OCI-LY3 (cell line): ENCODE results near the gene TGDS.

Experiments used
- H2AFZ ChIP-seq: fragments of 200-600, 300-600 bp; shearing (Covaris generic); 2 replicates; pipeline ENCODE4 v1.6.0; 2014; ENCODE audit warnings: antibody characterized with exemption, low read depth, low read length
- H3K27ac ChIP-seq: fragments of 200-600, 300-600 bp; sonication (generic); 2 replicates; pipeline ENCODE4 v1.5.1; 2014; ENCODE audit warnings: mild to moderate bottlenecking, low read length, moderate library complexity, mixed read lengths
- H3K27me3 ChIP-seq: fragments of 200-600, 300-600 bp; sonication (generic); 2 replicates; pipeline ENCODE4 v1.6.1; 2014; ENCODE audit warnings: low read depth, low read length, mixed read lengths
- H3K36me3 ChIP-seq: fragments of 200-600, 300-600 bp; sonication (generic); replicated peaks from 2 replicates; pipeline ENCODE3; 2014; ENCODE audit warnings: low read depth, low read length, mixed read lengths
- H3K4me1 ChIP-seq: fragments of 300-600, 200-600 bp; sonication (generic); 2 replicates; pipeline ENCODE4 v1.6.1; 2014; ENCODE audit warnings: low read length, mixed read lengths
- H3K4me2 ChIP-seq: fragments of 200-600, 300-600 bp; sonication (generic); 2 replicates; pipeline ENCODE4 v1.6.1; 2014; ENCODE audit warnings: low read length, mixed read lengths
- H3K4me3 ChIP-seq: fragments of 300-600, 200-600 bp; sonication (generic); 2 replicates; pipeline ENCODE4 v1.5.1; 2014; ENCODE audit warnings: antibody characterized with exemption, mild to moderate bottlenecking, low read length, moderate library complexity
- H3K79me2 ChIP-seq: fragments of 300-600, 200-600 bp; shearing (Covaris generic); 2 replicates; pipeline ENCODE4 v1.6.1; 2014; ENCODE audit warnings: mild to moderate bottlenecking, low read length, mixed read lengths
- H3K9ac ChIP-seq: fragments of 300-600, 200-600 bp; shearing (Covaris generic); 2 replicates; pipeline ENCODE4 v1.6.0; 2014; ENCODE audit warnings: mild to moderate bottlenecking, low read length, moderate library complexity
- H3K9me3 ChIP-seq: fragments of 200-600, 300-600 bp; shearing (Covaris generic); 2 replicates; pipeline ENCODE4 v1.6.1; 2014; ENCODE audit warnings: low read length, mixed read lengths; ENCODE audit not compliant: insufficient read depth
- H4K20me1 ChIP-seq: fragments of 200-600, 300-600 bp; sonication (generic); 2 replicates; pipeline ENCODE4 v1.6.1; 2016; ENCODE audit warnings: low read length, mixed read lengths; ENCODE audit not compliant: insufficient read depth
- CTCF ChIP-seq: fragments of 200-600, 300-600 bp; sonication (generic); IDR thresholded peaks from 2 replicates; pipeline ENCODE4 v1.5.1; 2014; ENCODE audit warnings: antibody characterized with exemption, low read length, low read depth
- EZH2phosphoT487 ChIP-seq: fragments of 200-600 bp; shearing (Covaris generic); IDR thresholded peaks from 2 replicates; pipeline ENCODE4 v1.6.1; 2018; ENCODE audit warnings: antibody characterized with exemption, mixed run types, low read depth

TGDS gene

GRCh38 chr13:94524407-94524806 lies 71.5 kb downstream of the TGDS start:
- TF ChIP-seq CTCF, result no peak
- TF ChIP-seq EZH2phosphoT487, result no peak
- no peaks in the 10 kb centered on the region for H3K9me3 ChIP-seq
- H3K36me3 ChIP-seq, result no peaks in the 10 kb centered on the region
- H2AFZ ChIP-seq, result no peak overlapping the region
- H3K9ac ChIP-seq, result no peak overlapping the region
- no peak overlapping the region for H3K27ac ChIP-seq
- H3K27me3 ChIP-seq, result no peaks in the 10 kb centered on the region
- H3K4me3 ChIP-seq, result no peak overlapping the region
- no peaks in the 10 kb centered on the region for H3K4me1 ChIP-seq
- H3K79me2 ChIP-seq, result no peaks in the 10 kb centered on the region
- H4K20me1 ChIP-seq, result no peaks in the 10 kb centered on the region
- H3K4me2 ChIP-seq, result no peak overlapping the region
